ENCODE results near the gene SPEN.

Gene SPEN

GRCh38 chr1:15970911-15971310 lies 123.4 kb downstream of the SPEN start:
- Histone ChIP-seq H3K27me3 (replicated peaks; ENCODE audit: insufficient read depth, low read length) (no peaks in the 10 kb centered on the region), H3F3A (ENCODE audit: insufficient read depth, low read length) (0 out of 2 replicates have a peak, but pooled peaks cover 2% of the 10 kb centered on the region), H3K27ac (ENCODE audit: low read length) (no peak overlapping the region), H3K9ac (ENCODE audit: low read length) (no peak overlapping the region), H3K4me2 (ENCODE audit: low read depth, low read length) (no peak overlapping the region), H4K20me1 (ENCODE audit: insufficient read depth, low read length) (no peaks in the 10 kb centered on the region), H3K9me3 (replicated peaks; ENCODE audit: insufficient read depth, low read length) (no peaks in the 10 kb centered on the region), H3K36me3 (replicated peaks; ENCODE audit: insufficient read depth, low read length) (no peaks in the 10 kb centered on the region), H3K4me3 (ENCODE audit: low read length) (no peak overlapping the region), H3K79me2 (ENCODE audit: low read length) (peaks cover 72% of the 10 kb centered on the region), H3K9me2 (replicated peaks; ENCODE audit: insufficient read depth, low read length) (no peaks in the 10 kb centered on the region), H3K4me1 (ENCODE audit: low read length) (0 out of 2 replicates have a peak, but pooled peaks cover 4% of the 10 kb centered on the region), H2AFZ (ENCODE audit: low read length) (no peak overlapping the region)
- TF ChIP-seq, protein P1, sequence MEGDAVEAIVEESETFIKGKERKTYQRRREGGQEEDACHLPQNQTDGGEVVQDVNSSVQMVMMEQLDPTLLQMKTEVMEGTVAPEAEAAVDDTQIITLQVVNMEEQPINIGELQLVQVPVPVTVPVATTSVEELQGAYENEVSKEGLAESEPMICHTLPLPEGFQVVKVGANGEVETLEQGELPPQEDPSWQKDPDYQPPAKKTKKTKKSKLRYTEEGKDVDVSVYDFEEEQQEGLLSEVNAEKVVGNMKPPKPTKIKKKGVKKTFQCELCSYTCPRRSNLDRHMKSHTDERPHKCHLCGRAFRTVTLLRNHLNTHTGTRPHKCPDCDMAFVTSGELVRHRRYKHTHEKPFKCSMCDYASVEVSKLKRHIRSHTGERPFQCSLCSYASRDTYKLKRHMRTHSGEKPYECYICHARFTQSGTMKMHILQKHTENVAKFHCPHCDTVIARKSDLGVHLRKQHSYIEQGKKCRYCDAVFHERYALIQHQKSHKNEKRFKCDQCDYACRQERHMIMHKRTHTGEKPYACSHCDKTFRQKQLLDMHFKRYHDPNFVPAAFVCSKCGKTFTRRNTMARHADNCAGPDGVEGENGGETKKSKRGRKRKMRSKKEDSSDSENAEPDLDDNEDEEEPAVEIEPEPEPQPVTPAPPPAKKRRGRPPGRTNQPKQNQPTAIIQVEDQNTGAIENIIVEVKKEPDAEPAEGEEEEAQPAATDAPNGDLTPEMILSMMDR (IDR thresholded peaks at IDR 0.05; ENCODE audit: low read length) = no peak
- TF ChIP-seq EZH2 (optimal IDR thresholded peaks at IDR 0.05; ENCODE audit: low read depth, low read length) = no peak
- no peak for TF ChIP-seq EZH2phosphoT487 (IDR thresholded peaks at IDR 0.05; ENCODE audit: low read length)
- DNase-seq = no peak

GRCh38 chr1:15972409-15972808 lies 124.9 kb downstream of the SPEN start:
- DNase-seq = no peak
- Histone ChIP-seq H3K9me2 (replicated peaks; ENCODE audit: insufficient read depth, low read length) (no peaks in the 10 kb centered on the region), H3K4me1 (ENCODE audit: low read length) (0 out of 2 replicates have a peak, but pooled peaks cover 9% of the 10 kb centered on the region), H3K4me2 (ENCODE audit: low read depth, low read length) (no peak overlapping the region), H2AFZ (ENCODE audit: low read length) (no peak overlapping the region), H3K79me2 (ENCODE audit: low read length) (peaks cover 60% of the 10 kb centered on the region), H3K4me3 (ENCODE audit: low read length) (no peak overlapping the region), H3K9ac (ENCODE audit: low read length) (no peak overlapping the region), H3K27ac (ENCODE audit: low read length) (no peak overlapping the region), H3F3A (ENCODE audit: insufficient read depth, low read length) (0 out of 2 replicates have a peak, but pooled peaks cover 2% of the 10 kb centered on the region), H3K9me3 (replicated peaks; ENCODE audit: insufficient read depth, low read length) (no peaks in the 10 kb centered on the region), H3K27me3 (replicated peaks; ENCODE audit: insufficient read depth, low read length) (no peaks in the 10 kb centered on the region), H3K36me3 (replicated peaks; ENCODE audit: insufficient read depth, low read length) (no peaks in the 10 kb centered on the region), H4K20me1 (ENCODE audit: insufficient read depth, low read length) (no peaks in the 10 kb centered on the region)
- no peak for TF ChIP-seq EZH2 (optimal IDR thresholded peaks at IDR 0.05; ENCODE audit: low read depth, low read length)
- no peak for TF ChIP-seq EZH2phosphoT487 (IDR thresholded peaks at IDR 0.05; ENCODE audit: low read length)
- TF ChIP-seq, protein P1 (IDR thresholded peaks at IDR 0.05; ENCODE audit: low read length) = no peak

DNA sequence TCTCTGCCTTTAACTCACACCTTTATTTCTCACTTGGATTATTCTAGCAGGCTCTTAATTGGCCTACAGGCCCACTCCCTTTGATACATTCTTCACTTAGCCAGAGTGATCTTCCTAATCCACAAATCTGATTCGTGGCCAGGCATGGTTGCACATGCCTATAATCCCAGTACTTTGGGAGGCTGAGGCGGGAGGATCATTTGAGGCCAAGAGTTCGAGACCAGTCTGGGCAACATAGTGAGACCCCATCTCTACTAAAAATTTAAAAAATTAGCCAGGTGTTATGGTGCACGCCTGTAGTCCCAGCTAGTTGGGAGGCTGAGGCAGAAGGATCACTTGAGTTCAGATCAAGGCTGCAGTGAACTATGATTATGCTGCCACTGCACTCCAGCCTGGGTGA lies 126.3 kb downstream of the SPEN start:
- Histone ChIP-seq H2AFZ (ENCODE audit: low read length) (no peak overlapping the region), H3K9me2 (replicated peaks; ENCODE audit: insufficient read depth, low read length) (no peaks in the 10 kb centered on the region), H3K36me3 (replicated peaks; ENCODE audit: insufficient read depth, low read length) (no peaks in the 10 kb centered on the region), H3K27me3 (replicated peaks; ENCODE audit: insufficient read depth, low read length) (no peaks in the 10 kb centered on the region), H3K79me2 (ENCODE audit: low read length) (peaks cover 46% of the 10 kb centered on the region), H3K9me3 (replicated peaks; ENCODE audit: insufficient read depth, low read length) (no peaks in the 10 kb centered on the region), H3K4me2 (ENCODE audit: low read depth, low read length) (no peak overlapping the region), H4K20me1 (ENCODE audit: insufficient read depth, low read length) (no peaks in the 10 kb centered on the region), H3F3A (ENCODE audit: insufficient read depth, low read length) (0 out of 2 replicates have a peak, but pooled peaks cover 2% of the 10 kb centered on the region), H3K4me1 (ENCODE audit: low read length) (0 out of 2 replicates have a peak, but pooled peaks cover 9% of the 10 kb centered on the region), H3K4me3 (ENCODE audit: low read length) (no peak overlapping the region), H3K27ac (ENCODE audit: low read length) (no peak overlapping the region), H3K9ac (ENCODE audit: low read length) (no peak overlapping the region)
- no peak for DNase-seq
- TF ChIP-seq EZH2 (optimal IDR thresholded peaks at IDR 0.05; ENCODE audit: low read depth, low read length) = no peak
- TF ChIP-seq EZH2phosphoT487 (IDR thresholded peaks at IDR 0.05; ENCODE audit: low read length) = no peak
- TF ChIP-seq, protein P1 (IDR thresholded peaks at IDR 0.05; ENCODE audit: low read length) = no peak

Measured in MM.1S (cell line).